ENCODE data around the gene EVI5L.

- TF ChIP-seq CTCF (IDR thresholded peaks at IDR 0.05) (no peak), POLR2A (IDR thresholded peaks at IDR 0.05) (no peak), EP300 (IDR thresholded peaks at IDR 0.05) (no peak)
These were observed 14.7 kb upstream of the EVI5L start for GRCh38 chr19:7815325-7815724.

Data from tibial nerve (tissue), 4 donors.